H9 (cell line): Measurements from ENCODE around the gene NYAP1. TPM values are rescaled to one million over a fixed set of nuclear protein-coding genes. Genes with fewer than 3 reads are reported as not detected.

Experiments used
- DNase-seq: peaks from one replicate; pipeline ENCODE4 v3.0.0-alpha.2; 2017
- H2AFZ ChIP-seq: one replicate; pipeline ENCODE4 v1.6.1; 2013; ENCODE audit warnings: mild to moderate bottlenecking, low read length, control low read depth, moderate library complexity
- H2AK5ac ChIP-seq: 2 replicates; pipeline ENCODE4 v1.6.1; 2013; ENCODE audit warnings: low read length, control low read depth, mixed read lengths; ENCODE audit not compliant: insufficient read length
- H2BK120ac ChIP-seq: one replicate; pipeline ENCODE4 v1.6.1; 2013; ENCODE audit warnings: low read depth, mild to moderate bottlenecking, low read length, control low read depth, inconsistent platforms; ENCODE audit not compliant: poor library complexity, severe bottlenecking
- H2BK12ac ChIP-seq: 2 replicates; pipeline ENCODE4 v1.6.1; 2013; ENCODE audit warnings: low read length, control low read depth, mixed read lengths, low read depth; ENCODE audit not compliant: insufficient read length
- H2BK15ac ChIP-seq: 2 replicates; pipeline ENCODE4 v1.6.1; 2013; ENCODE audit warnings: low read depth, low read length, control low read depth
- H2BK20ac ChIP-seq: one replicate; pipeline ENCODE4 v1.6.1; 2013; ENCODE audit warnings: low read depth, mild to moderate bottlenecking, low read length, control low read depth, inconsistent platforms; ENCODE audit not compliant: poor library complexity, severe bottlenecking
- H2BK5ac ChIP-seq: 2 replicates; pipeline ENCODE4 v1.6.1; 2013; ENCODE audit warnings: low read length, control low read depth, mixed read lengths; ENCODE audit not compliant: insufficient read length
- H3K14ac ChIP-seq: 2 replicates; pipeline ENCODE4 v1.6.1; 2013; ENCODE audit warnings: low read length, control low read depth; ENCODE audit not compliant: insufficient read depth
- H3K18ac ChIP-seq: 2 replicates; pipeline ENCODE4 v1.6.1; 2013; ENCODE audit warnings: low read depth, mild to moderate bottlenecking, mixed read lengths, low read length, control low read depth; ENCODE audit not compliant: insufficient read length
- H3K23ac ChIP-seq: 2 replicates; pipeline ENCODE4 v1.6.1; 2013; ENCODE audit warnings: low read length, control low read depth, mixed read lengths, low read depth; ENCODE audit not compliant: insufficient read length
- H3K23me2 ChIP-seq: 2 replicates; pipeline ENCODE4 v1.6.1; 2013; ENCODE audit warnings: low read depth, mild to moderate bottlenecking, mixed read lengths, low read length, control low read depth; ENCODE audit not compliant: insufficient read length, poor library complexity, severe bottlenecking
- H3K27ac ChIP-seq: 2 replicates; pipeline ENCODE4 v1.5.1; 2013; ENCODE audit warnings: low read length, control low read depth, mixed read lengths, low read depth; ENCODE audit not compliant: insufficient read length
- H3K27me3 ChIP-seq: 2 replicates; pipeline ENCODE4 v1.6.1; 2013; ENCODE audit warnings: low read length, control low read depth, inconsistent platforms; ENCODE audit not compliant: insufficient read depth
- H3K4ac ChIP-seq: 2 replicates; pipeline ENCODE4 v1.6.1; 2013; ENCODE audit warnings: low read depth, mild to moderate bottlenecking, control low read depth, inconsistent platforms, low read length, moderate library complexity
- H3K4me1 ChIP-seq: 2 replicates; pipeline ENCODE4 v1.6.1; 2013; ENCODE audit warnings: low read length, control low read depth, inconsistent platforms; ENCODE audit not compliant: insufficient read depth
- H3K4me2 ChIP-seq: 2 replicates; pipeline ENCODE4 v1.6.1; 2013; ENCODE audit warnings: low read length, control low read depth, mixed read lengths; ENCODE audit not compliant: insufficient read length, insufficient read depth
- H3K56ac ChIP-seq: 2 replicates; pipeline ENCODE4 v1.6.1; 2013; ENCODE audit warnings: low read depth, mild to moderate bottlenecking, mixed read lengths, low read length, control low read depth; ENCODE audit not compliant: insufficient read length
- H3K79me1 ChIP-seq: 2 replicates; pipeline ENCODE4 v1.6.1; 2013; ENCODE audit warnings: low read depth, mild to moderate bottlenecking, moderate library complexity, low read length, control low read depth, inconsistent platforms; ENCODE audit not compliant: insufficient read depth, poor library complexity, severe bottlenecking
- H3K79me2 ChIP-seq: 2 replicates; pipeline ENCODE4 v1.6.1; 2013; ENCODE audit warnings: low read length, control low read depth, inconsistent platforms; ENCODE audit not compliant: insufficient read depth
- H3K9ac ChIP-seq: 2 replicates; pipeline ENCODE4 v1.6.1; 2013; ENCODE audit warnings: low read length, control low read depth, mixed read lengths; ENCODE audit not compliant: insufficient read length; ENCODE audit errors: extremely low read depth
- H3K9me3 ChIP-seq: one replicate; pipeline ENCODE4 v1.6.1; 2013; ENCODE audit warnings: low read depth, low read length, inconsistent platforms; ENCODE audit not compliant: control insufficient read depth
- H3T11ph ChIP-seq: one replicate; pipeline ENCODE4 v1.6.1; 2013; ENCODE audit warnings: mild to moderate bottlenecking, low read length, control low read depth, inconsistent platforms
- H4K20me1 ChIP-seq: one replicate; pipeline ENCODE4 v1.6.1; 2013; ENCODE audit not compliant: control insufficient read depth, insufficient read length, insufficient read depth
- H4K5ac ChIP-seq: 2 replicates; pipeline ENCODE4 v1.6.1; 2013; ENCODE audit warnings: low read depth, mild to moderate bottlenecking, mixed read lengths, low read length, control low read depth; ENCODE audit not compliant: insufficient read length
- H4K8ac ChIP-seq: replicated peaks from 2 replicates; pipeline ENCODE4 v1.6.1; 2013; ENCODE audit warnings: low read length, control low read depth, mixed read lengths, low read depth; ENCODE audit not compliant: insufficient read length
- H4K91ac ChIP-seq: 2 replicates; pipeline ENCODE4 v1.6.1; 2013; ENCODE audit warnings: low read depth, mild to moderate bottlenecking, moderate library complexity, mixed read lengths, low read length, control low read depth; ENCODE audit not compliant: insufficient read length
- H3K27ac Mint-ChIP-seq, 3 experiments: 2 replicates in 2 of 3; 3 replicates in 1 of 3; pipeline ENCODE4 v1.8.0; 2020 to 2021; ENCODE audit warnings: mixed read lengths in 3 of 3, mild to moderate bottlenecking in 1 of 3, moderate library complexity in 1 of 3
- H3K27me3 Mint-ChIP-seq: 2 replicates; pipeline ENCODE4 v1.8.0; 2021; ENCODE audit warnings: low read depth, mild to moderate bottlenecking, moderate library complexity, mixed read lengths
- H3K36me3 Mint-ChIP-seq, 3 experiments: 2 replicates in 2 of 3; 3 replicates in 1 of 3; pipeline ENCODE4 v1.8.0; 2020 to 2021; ENCODE audit warnings: low read depth in 3 of 3, mixed read lengths in 3 of 3; ENCODE audit not compliant: insufficient read depth in 1 of 3
- H3K4me1 Mint-ChIP-seq, 2 experiments: 2 replicates each; pipeline ENCODE4 v1.8.0; 2020; ENCODE audit warnings: mixed read lengths in 2 of 2
- H3K4me3 Mint-ChIP-seq, 2 experiments: 2 replicates in 1 of 2; 3 replicates in 1 of 2; pipeline ENCODE4 v1.8.0; 2020 to 2021; ENCODE audit warnings: mild to moderate bottlenecking in 2 of 2, mixed read lengths in 2 of 2, moderate library complexity in 1 of 2
- H3K9me3 Mint-ChIP-seq, 2 experiments: 2 replicates in 1 of 2; 3 replicates in 1 of 2; pipeline ENCODE4 v1.8.0; 2020; ENCODE audit warnings: mild to moderate bottlenecking in 2 of 2, mixed read lengths in 2 of 2, moderate library complexity in 1 of 2
- WGBS: extraction: QIAGEN DNeasy Blood & Tissue Kit; methylation state at CpG from one replicate; pipeline ENCODE4 v1.1.7; 2013; ENCODE audit warnings: missing lambda C conversion rate, low lambda C conversion rate, mixed read lengths; ENCODE audit not compliant: insufficient read length; ENCODE audit errors: extremely low coverage; 5-methylcytosine and 5-hydroxymethylcytosine counted together
- total RNA-seq: library from RNA; stranded (reverse); gene quantifications from 2 replicates; pipeline ENCODE4 v1.2.1, GENCODE V29; 2021
- TF ChIP-seq, protein P1 (sequence below): fragments of 200-600 bp; sonication (generic); conservative IDR thresholded peaks from 3 replicates; pipeline ENCODE4 v1.8.0; 2021; ENCODE audit warnings: antibody characterized with exemption, mild to moderate bottlenecking

Gene NYAP1
- total RNA-seq, 1 experiment from 2014 or later: 3.2 TPM

DNA sequence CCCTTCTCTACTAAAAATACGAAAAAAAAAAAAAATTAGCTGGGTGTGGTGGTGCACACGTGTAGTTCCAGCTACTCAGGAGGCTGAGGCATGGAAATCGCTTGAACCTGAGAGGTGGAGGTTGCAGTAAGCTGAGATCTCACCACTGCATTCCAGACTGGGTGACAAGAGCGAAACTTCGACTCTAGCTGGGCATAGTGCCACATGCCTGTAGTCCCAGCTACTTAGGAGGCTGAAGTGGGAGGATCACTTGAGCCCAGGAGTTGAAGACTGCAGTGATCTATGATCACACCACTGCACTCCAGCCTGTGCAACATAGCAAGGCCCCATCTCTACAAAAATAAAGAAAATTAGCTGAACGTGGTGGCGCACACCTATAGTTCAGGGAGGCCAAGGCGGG is 18.4 kb upstream of the NYAP1 start:
- Histone ChIP-seq H3T11ph (no peak overlapping the region), H4K8ac (no peak overlapping the region), H3K18ac (no peak overlapping the region), H3K9ac (no peak overlapping the region), H3K23ac (no peak overlapping the region), H3K4me2 (no peak overlapping the region), H4K91ac (no peak overlapping the region), H3K27ac (no peak overlapping the region), H3K9me3 (no peaks in the 10 kb centered on the region), H4K5ac (no peak overlapping the region), H3K79me2 (no peaks in the 10 kb centered on the region), H2BK20ac (no peak overlapping the region), H2BK5ac (no peak overlapping the region), H2AFZ (no peak overlapping the region), H2BK15ac (no peak overlapping the region), H4K20me1 (peaks cover 4% of the 10 kb centered on the region), H3K4ac (no peak overlapping the region), H2BK120ac (no peak overlapping the region), H3K23me2 (no peaks in the 10 kb centered on the region), H3K27me3 (no peaks in the 10 kb centered on the region), H2AK5ac (no peak overlapping the region), H2BK12ac (no peak overlapping the region), H3K79me1 (no peaks in the 10 kb centered on the region), H3K4me1 (no peaks in the 10 kb centered on the region), H3K14ac (no peak overlapping the region), H3K56ac (no peak overlapping the region)
- peaks cover 8 to 14% of the 10 kb centered on the region in 2 experiments; a peak in 3 of 4 replicates for H3K4me1 Mint-ChIP-seq
- 0 out of 5 replicates have a peak overlapping the region, but pooled peaks of 1 of the 2 experiments have one; percentile 14 for H3K4me3 Mint-ChIP-seq
- WGBS: no CpG with 5 or more reads among the region's 8 CpGs
- no peaks in the 10 kb centered on the region for H3K9me3 Mint-ChIP-seq
- no peak for DNase-seq
- H3K36me3 Mint-ChIP-seq: peaks cover 0 to 3% (median 0%) of the 10 kb centered on the region in 3 experiments; a peak in 1 of 7 replicates
- TF ChIP-seq, protein P1, sequence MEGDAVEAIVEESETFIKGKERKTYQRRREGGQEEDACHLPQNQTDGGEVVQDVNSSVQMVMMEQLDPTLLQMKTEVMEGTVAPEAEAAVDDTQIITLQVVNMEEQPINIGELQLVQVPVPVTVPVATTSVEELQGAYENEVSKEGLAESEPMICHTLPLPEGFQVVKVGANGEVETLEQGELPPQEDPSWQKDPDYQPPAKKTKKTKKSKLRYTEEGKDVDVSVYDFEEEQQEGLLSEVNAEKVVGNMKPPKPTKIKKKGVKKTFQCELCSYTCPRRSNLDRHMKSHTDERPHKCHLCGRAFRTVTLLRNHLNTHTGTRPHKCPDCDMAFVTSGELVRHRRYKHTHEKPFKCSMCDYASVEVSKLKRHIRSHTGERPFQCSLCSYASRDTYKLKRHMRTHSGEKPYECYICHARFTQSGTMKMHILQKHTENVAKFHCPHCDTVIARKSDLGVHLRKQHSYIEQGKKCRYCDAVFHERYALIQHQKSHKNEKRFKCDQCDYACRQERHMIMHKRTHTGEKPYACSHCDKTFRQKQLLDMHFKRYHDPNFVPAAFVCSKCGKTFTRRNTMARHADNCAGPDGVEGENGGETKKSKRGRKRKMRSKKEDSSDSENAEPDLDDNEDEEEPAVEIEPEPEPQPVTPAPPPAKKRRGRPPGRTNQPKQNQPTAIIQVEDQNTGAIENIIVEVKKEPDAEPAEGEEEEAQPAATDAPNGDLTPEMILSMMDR: no peak
- no peak overlapping the region for H3K27ac Mint-ChIP-seq
- H3K27me3 Mint-ChIP-seq: peaks cover 7% of the 10 kb centered on the region
